ENCODE measurements around the gene IVNS1ABP. TPM values are rescaled to one million over a fixed set of nuclear protein-coding genes. Genes with fewer than 3 reads are reported as not detected.
"Not testable (repeated sequence)": the region's sequence is repeated elsewhere in the genome, so short reads cannot be mapped to it uniquely, and the experiment has no call there.

The IVNS1ABP gene
- 51.1 TPM for total RNA-seq

DNA sequence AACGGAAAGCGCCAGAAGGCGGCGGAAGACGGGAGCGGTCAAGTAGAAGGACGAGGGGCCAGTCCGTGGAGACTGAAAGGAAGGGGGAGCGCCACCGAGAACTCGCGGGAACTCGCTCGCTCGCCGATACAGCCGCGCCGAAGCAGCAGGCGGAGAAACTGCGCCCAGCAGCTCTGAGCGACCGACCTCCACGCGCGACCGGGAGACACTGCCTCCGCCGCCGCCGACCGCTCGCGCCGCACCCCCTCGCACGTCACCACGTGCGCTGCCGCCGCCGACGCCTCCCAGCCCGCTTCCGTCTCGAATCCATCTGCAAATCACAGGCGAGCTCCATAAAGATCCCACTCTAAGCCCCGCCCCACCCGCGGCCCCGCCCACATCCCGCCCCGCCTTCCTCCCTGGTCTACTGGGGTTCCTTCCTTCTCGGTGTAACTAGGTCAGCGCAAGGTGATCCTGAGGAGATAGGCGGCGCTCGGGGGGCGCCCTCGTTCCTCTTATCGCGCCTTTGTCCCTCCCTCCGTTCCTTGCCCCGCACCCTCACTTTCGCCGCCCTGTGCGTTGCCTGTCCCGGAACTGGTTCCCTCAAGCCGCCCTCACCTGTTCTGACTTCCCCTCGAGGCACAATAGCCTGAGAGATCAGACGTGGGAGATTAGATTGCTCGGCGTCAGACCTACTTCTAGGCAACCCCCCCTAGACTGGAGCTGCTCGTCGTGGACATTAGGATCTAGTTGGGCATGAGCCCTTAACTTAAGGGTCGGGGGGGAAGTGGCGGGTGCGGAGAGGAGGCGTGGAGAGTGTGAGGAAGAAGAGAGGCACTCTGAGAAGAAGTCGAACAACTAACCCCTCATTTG lies at the start of gene IVNS1ABP:
IVNS1ABP (minus strand) TSS at position 210 of the 852 bp plus-strand sequence. CDS start 7,750 bp downstream, outside the sequence.
- Histone ChIP-seq H3K27ac (ENCODE audit: low read depth, low read length) (peak within 1 kb of the TSS; percentile 89), H3K9ac (ENCODE audit: low read depth in 1 of 3, low read length in 3 of 3) (peak within 1 kb of the TSS; percentile 88 to 92 (median 91)), H3K36me3 (ENCODE audit: control insufficient read depth in 3 of 3, insufficient read depth in 3 of 3, low read length in 3 of 3) (no peaks in the 10 kb centered on the region), H3K4me1 (ENCODE audit: control insufficient read depth in 3 of 3, insufficient read depth in 3 of 3, low read length in 3 of 3) (peaks cover 14 to 25% (median 20%) of the 10 kb centered on the region in 3 donors), H3K27me3 (ENCODE audit: control insufficient read depth in 3 of 3, insufficient read depth in 3 of 3, low read length in 3 of 3) (no peaks in the 10 kb centered on the region), H3K9me3 (ENCODE audit: control insufficient read depth in 3 of 3, low read length in 3 of 3) (no peaks in the 10 kb centered on the region), H3K4me3 (ENCODE audit: low read length in 3 of 3) (peak within 1 kb of the TSS; percentile 90 to 94 (median 91))

DNA sequence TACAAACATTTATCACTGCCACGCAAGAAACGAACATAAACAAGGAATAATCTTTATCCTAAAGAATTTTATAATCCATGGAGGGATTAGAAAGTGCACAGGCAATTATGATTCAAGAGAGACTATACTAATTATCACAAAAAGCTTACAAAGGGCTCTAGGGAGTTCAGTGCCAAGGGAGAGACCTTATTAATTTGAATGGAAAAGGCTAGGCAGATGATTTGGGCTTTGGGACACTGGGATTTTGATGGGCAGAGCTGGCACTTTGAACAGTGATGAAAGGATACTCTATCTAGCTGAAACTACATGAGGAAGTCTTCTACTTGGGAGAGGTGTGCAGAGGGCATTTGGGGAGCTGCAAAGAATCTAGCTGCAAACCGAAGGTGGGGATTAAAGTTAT lies 48.9 kb upstream of the IVNS1ABP start:
- no peaks in the 10 kb centered on the region for H3K27me3 ChIP-seq (ENCODE audit: control insufficient read depth in 3 of 3, insufficient read depth in 3 of 3, low read length in 3 of 3)
- H3K9ac ChIP-seq (ENCODE audit: low read depth in 1 of 3, low read length in 3 of 3) = no peak overlapping the region
- H3K36me3 ChIP-seq (ENCODE audit: control insufficient read depth in 3 of 3, insufficient read depth in 3 of 3, low read length in 3 of 3) = no peaks in the 10 kb centered on the region
- H3K27ac ChIP-seq (ENCODE audit: low read depth, low read length) = no peak overlapping the region
- no peaks in the 10 kb centered on the region for H3K4me1 ChIP-seq (ENCODE audit: control insufficient read depth in 3 of 3, insufficient read depth in 3 of 3, low read length in 3 of 3)
- no peaks in the 10 kb centered on the region for H3K9me3 ChIP-seq (ENCODE audit: control insufficient read depth in 3 of 3, low read length in 3 of 3)
- no peak overlapping the region for H3K4me3 ChIP-seq (ENCODE audit: low read length in 3 of 3)

DNA sequence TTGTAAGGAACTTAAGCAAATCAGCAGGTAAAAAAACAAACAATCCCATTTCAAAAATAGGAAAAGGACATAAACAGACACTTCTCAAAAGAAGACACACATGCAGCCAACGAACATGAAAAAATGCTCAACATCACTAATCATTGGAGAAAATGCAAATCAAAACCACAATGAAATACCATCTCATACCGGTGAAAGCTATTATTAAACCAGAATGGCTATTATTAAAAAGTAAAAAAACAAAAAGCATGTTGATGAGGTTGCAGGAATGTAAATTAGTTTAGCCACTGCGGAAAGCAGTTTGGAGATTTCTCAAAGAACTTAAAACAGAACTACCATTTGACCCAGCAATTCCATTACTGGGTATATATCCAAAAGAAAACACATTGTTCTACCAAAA lies 47.5 kb upstream of the IVNS1ABP start:
- not testable (repeated sequence) for H3K9me3 ChIP-seq (ENCODE audit: control insufficient read depth in 3 of 3, low read length in 3 of 3); H3K4me3 ChIP-seq (ENCODE audit: low read length in 3 of 3); H3K36me3 ChIP-seq (ENCODE audit: control insufficient read depth in 3 of 3, insufficient read depth in 3 of 3, low read length in 3 of 3); H3K27me3 ChIP-seq (ENCODE audit: control insufficient read depth in 3 of 3, insufficient read depth in 3 of 3, low read length in 3 of 3); H3K9ac ChIP-seq (ENCODE audit: low read depth in 1 of 3, low read length in 3 of 3); H3K27ac ChIP-seq (ENCODE audit: low read depth, low read length); H3K4me1 ChIP-seq (ENCODE audit: control insufficient read depth in 3 of 3, insufficient read depth in 3 of 3, low read length in 3 of 3)

DNA sequence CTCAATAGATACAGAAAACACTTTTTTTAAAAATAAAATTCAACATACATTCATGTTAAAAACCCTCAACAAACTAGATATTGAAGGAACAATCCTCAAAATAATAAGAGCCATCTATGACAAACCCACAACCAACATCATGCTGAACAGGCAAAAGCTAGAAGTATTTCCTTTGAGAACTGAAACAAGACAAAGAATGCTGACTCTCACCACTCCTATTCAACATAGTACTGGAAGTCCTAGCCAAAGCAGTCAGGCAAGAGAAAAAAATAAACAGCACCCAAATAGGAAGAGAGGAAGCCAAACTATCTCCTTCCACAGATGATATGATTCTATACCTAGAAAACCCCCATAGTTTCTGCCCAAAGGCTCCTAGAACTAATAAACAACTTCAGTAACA lies 46.2 kb upstream of the IVNS1ABP start:
- no peaks in the 10 kb centered on the region for H3K36me3 ChIP-seq (ENCODE audit: control insufficient read depth in 3 of 3, insufficient read depth in 3 of 3, low read length in 3 of 3)
- no peaks in the 10 kb centered on the region for H3K27me3 ChIP-seq (ENCODE audit: control insufficient read depth in 3 of 3, insufficient read depth in 3 of 3, low read length in 3 of 3)
- H3K4me1 ChIP-seq (ENCODE audit: control insufficient read depth in 3 of 3, insufficient read depth in 3 of 3, low read length in 3 of 3) = no peaks in the 10 kb centered on the region
- H3K27ac ChIP-seq (ENCODE audit: low read depth, low read length) = no peak overlapping the region
- H3K4me3 ChIP-seq (ENCODE audit: low read length in 3 of 3) = no peak overlapping the region
- no peaks in the 10 kb centered on the region for H3K9me3 ChIP-seq (ENCODE audit: control insufficient read depth in 3 of 3, low read length in 3 of 3)
- H3K9ac ChIP-seq (ENCODE audit: low read depth in 1 of 3, low read length in 3 of 3) = no peak overlapping the region

DNA sequence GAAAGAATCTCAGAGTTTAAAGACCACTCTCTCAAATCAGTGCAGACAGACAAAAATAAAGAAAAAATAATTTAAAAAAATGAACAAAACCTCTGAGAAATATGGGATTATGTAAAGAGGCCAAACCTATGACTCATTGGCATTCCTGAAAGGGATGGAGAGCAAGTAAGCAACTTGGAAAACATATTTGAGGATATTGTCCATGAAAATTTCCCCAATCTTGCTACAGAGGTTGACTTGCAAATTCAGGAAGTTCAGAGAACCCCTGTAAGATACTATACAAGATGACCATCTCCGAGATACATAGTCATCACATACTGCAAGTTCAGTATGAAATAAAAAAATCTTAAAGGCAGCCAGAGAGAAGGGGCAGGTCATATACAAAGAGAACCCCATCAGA lies 43.7 kb upstream of the IVNS1ABP start:
- Histone ChIP-seq H3K27ac (ENCODE audit: low read depth, low read length) (no peak overlapping the region), H3K36me3 (ENCODE audit: control insufficient read depth in 3 of 3, insufficient read depth in 3 of 3, low read length in 3 of 3) (no peaks in the 10 kb centered on the region), H3K9ac (ENCODE audit: low read depth in 1 of 3, low read length in 3 of 3) (no peak overlapping the region), H3K4me3 (ENCODE audit: low read length in 3 of 3) (no peak overlapping the region), H3K27me3 (ENCODE audit: control insufficient read depth in 3 of 3, insufficient read depth in 3 of 3, low read length in 3 of 3) (no peaks in the 10 kb centered on the region), H3K9me3 (ENCODE audit: control insufficient read depth in 3 of 3, low read length in 3 of 3) (no peaks in the 10 kb centered on the region), H3K4me1 (ENCODE audit: control insufficient read depth in 3 of 3, insufficient read depth in 3 of 3, low read length in 3 of 3) (no peaks in the 10 kb centered on the region)

DNA sequence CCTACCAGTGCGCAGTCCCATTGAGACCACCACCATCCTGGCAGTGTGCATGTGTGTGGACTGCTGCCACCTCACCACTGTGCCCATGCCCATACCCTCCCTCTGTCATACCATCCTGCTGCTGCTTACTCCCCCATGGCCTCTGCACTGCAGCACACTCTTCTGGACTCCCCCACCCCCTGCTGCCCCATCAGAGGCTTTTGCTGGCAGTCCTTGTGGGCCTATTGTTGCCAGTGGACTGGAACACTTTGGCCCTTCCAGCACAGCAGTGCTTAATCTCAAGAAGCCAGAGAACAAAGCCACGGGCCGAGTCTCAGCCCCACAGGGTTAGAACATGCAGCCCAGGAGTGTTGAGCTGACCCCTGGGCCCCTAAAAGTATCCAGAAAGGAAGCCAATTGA lies 41.9 kb upstream of the IVNS1ABP start:
- Histone ChIP-seq H3K27ac (ENCODE audit: low read depth, low read length) (no peak overlapping the region), H3K36me3 (ENCODE audit: control insufficient read depth in 3 of 3, insufficient read depth in 3 of 3, low read length in 3 of 3) (no peaks in the 10 kb centered on the region), H3K9ac (ENCODE audit: low read depth in 1 of 3, low read length in 3 of 3) (no peak overlapping the region), H3K27me3 (ENCODE audit: control insufficient read depth in 3 of 3, insufficient read depth in 3 of 3, low read length in 3 of 3) (no peaks in the 10 kb centered on the region), H3K4me3 (ENCODE audit: low read length in 3 of 3) (no peak overlapping the region), H3K4me1 (ENCODE audit: control insufficient read depth in 3 of 3, insufficient read depth in 3 of 3, low read length in 3 of 3) (no peaks in the 10 kb centered on the region), H3K9me3 (ENCODE audit: control insufficient read depth in 3 of 3, low read length in 3 of 3) (no peaks in the 10 kb centered on the region)

DNA sequence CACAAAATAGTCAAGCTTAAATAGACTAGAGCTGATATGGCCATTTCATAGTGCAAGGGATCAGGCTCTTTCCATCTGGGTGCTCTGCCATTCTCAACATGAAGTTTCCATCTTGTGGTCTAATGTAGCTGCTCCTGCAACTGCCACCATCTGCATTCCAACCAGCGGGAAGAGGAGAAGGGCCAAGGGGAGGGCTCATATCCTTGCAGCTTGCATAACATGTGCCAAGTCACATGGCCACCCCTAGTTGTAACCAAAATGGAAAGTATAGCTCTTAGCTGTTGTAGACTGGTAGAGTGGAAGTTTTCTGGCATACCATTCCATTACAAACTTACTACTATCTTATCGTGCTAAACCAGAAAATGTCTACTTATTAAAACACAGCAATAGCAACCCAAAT lies 38.9 kb upstream of the IVNS1ABP start:
- H3K9me3 ChIP-seq (ENCODE audit: control insufficient read depth in 3 of 3, low read length in 3 of 3) = no peaks in the 10 kb centered on the region
- H3K27ac ChIP-seq (ENCODE audit: low read depth, low read length) = no peak overlapping the region
- H3K9ac ChIP-seq (ENCODE audit: low read depth in 1 of 3, low read length in 3 of 3) = no peak overlapping the region
- H3K4me3 ChIP-seq (ENCODE audit: low read length in 3 of 3) = no peak overlapping the region
- H3K27me3 ChIP-seq (ENCODE audit: control insufficient read depth in 3 of 3, insufficient read depth in 3 of 3, low read length in 3 of 3) = no peaks in the 10 kb centered on the region
- no peaks in the 10 kb centered on the region for H3K4me1 ChIP-seq (ENCODE audit: control insufficient read depth in 3 of 3, insufficient read depth in 3 of 3, low read length in 3 of 3)
- no peaks in the 10 kb centered on the region for H3K36me3 ChIP-seq (ENCODE audit: control insufficient read depth in 3 of 3, insufficient read depth in 3 of 3, low read length in 3 of 3)

DNA sequence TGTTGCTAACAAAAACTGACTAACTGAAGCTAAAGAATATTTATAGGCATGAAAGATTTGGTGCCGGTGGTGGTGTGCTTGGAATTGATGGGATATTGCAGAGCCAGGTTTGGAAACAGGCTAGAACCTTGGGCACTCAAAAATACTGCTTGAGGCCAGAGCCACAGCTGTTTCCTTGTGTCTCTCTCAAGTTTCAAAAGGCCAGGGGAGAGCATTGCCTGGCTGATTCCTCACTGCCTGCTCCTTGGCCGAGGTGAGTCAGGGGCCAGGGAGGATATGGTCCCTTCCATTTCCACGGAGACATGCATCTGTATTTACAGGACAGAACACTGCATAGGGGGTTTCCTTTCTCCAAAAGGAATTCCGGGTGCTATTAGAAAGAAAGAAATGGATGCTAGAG lies 36.1 kb upstream of the IVNS1ABP start:
- H3K27me3 ChIP-seq (ENCODE audit: control insufficient read depth in 3 of 3, insufficient read depth in 3 of 3, low read length in 3 of 3) = no peaks in the 10 kb centered on the region
- no peaks in the 10 kb centered on the region for H3K36me3 ChIP-seq (ENCODE audit: control insufficient read depth in 3 of 3, insufficient read depth in 3 of 3, low read length in 3 of 3)
- H3K4me1 ChIP-seq (ENCODE audit: control insufficient read depth in 3 of 3, insufficient read depth in 3 of 3, low read length in 3 of 3) = no peaks in the 10 kb centered on the region
- H3K9ac ChIP-seq (ENCODE audit: low read depth in 1 of 3, low read length in 3 of 3) = no peak overlapping the region
- H3K9me3 ChIP-seq (ENCODE audit: control insufficient read depth in 3 of 3, low read length in 3 of 3) = no peaks in the 10 kb centered on the region
- no peak overlapping the region for H3K27ac ChIP-seq (ENCODE audit: low read depth, low read length)
- no peak overlapping the region for H3K4me3 ChIP-seq (ENCODE audit: low read length in 3 of 3)

DNA sequence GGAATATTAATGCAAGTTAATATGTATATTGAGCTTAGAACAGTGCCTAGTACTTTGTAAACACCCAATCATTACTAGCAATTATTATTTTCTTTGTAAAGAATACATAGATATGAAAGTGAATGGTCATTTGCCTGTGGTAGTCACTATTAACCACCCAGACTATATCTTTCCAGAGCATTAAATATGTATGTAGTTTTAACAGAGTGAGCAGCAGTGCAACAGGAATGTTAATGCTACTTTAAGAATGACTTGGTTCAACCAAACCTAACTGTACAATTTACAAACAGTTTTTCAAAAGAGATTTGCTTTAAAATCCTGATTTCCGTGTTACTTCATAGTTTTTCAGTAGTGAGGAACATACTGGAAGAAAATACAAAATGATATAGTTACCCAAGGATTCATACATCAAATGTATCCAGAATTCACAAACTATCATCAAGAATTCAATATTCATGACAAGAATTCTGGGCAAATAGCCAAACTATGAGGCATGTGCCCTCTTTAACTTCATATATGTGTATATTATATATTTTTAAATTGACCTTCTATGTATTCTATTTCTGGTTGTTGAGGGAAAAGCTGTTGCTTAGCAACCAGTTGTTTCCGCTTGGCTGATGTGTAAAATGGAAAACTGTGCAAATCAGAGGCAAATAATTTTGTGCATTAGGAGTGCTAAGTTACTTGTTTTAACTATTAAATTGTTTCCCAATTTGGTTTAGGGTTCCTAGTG lies 34.9 kb upstream of the IVNS1ABP start:
- Histone ChIP-seq H3K4me1 (ENCODE audit: control insufficient read depth in 3 of 3, insufficient read depth in 3 of 3, low read length in 3 of 3) (no peaks in the 10 kb centered on the region), H3K4me3 (ENCODE audit: low read length in 3 of 3) (no peak overlapping the region), H3K36me3 (ENCODE audit: control insufficient read depth in 3 of 3, insufficient read depth in 3 of 3, low read length in 3 of 3) (no peaks in the 10 kb centered on the region), H3K9ac (ENCODE audit: low read depth in 1 of 3, low read length in 3 of 3) (no peak overlapping the region), H3K27ac (ENCODE audit: low read depth, low read length) (no peak overlapping the region), H3K9me3 (ENCODE audit: control insufficient read depth in 3 of 3, low read length in 3 of 3) (no peaks in the 10 kb centered on the region), H3K27me3 (ENCODE audit: control insufficient read depth in 3 of 3, insufficient read depth in 3 of 3, low read length in 3 of 3) (no peaks in the 10 kb centered on the region)

DNA sequence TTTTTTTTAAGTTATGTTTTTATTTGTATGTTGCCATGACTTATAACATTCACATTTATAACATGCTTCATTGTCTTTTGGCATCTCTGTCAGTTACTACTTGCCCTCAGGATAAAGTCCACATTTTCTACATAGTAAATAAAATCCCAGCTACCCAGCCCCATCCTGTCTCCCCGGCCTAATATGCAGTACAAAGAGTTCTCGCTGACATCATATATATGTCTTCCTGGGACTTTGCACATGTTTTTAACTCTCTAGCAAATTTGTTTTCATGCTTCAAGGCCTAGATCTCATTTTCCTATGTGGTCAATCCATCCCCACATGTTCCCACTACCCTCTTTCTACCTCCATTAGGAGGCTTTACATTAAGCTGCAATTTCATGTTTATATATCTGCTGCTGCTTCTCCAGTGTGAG lies 33.0 kb upstream of the IVNS1ABP start:
- no peaks in the 10 kb centered on the region for H3K36me3 ChIP-seq (ENCODE audit: control insufficient read depth in 3 of 3, insufficient read depth in 3 of 3, low read length in 3 of 3)

More for the DNA sequence above, 33.0 kb upstream of the IVNS1ABP start:
- Histone ChIP-seq H3K4me1 (ENCODE audit: control insufficient read depth in 3 of 3, insufficient read depth in 3 of 3, low read length in 3 of 3) (no peaks in the 10 kb centered on the region), H3K9ac (ENCODE audit: low read depth in 1 of 3, low read length in 3 of 3) (no peak overlapping the region), H3K27ac (ENCODE audit: low read depth, low read length) (no peak overlapping the region), H3K4me3 (ENCODE audit: low read length in 3 of 3) (no peak overlapping the region), H3K27me3 (ENCODE audit: control insufficient read depth in 3 of 3, insufficient read depth in 3 of 3, low read length in 3 of 3) (no peaks in the 10 kb centered on the region), H3K9me3 (ENCODE audit: control insufficient read depth in 3 of 3, low read length in 3 of 3) (no peaks in the 10 kb centered on the region)
